H1 (cell line): Measurements from ENCODE around the gene KXD1. TPM values are rescaled to one million over a fixed set of nuclear protein-coding genes. Genes with fewer than 3 reads are reported as not detected.

Source experiments
- FOSL1 ChIP-seq: IDR thresholded peaks from 2 replicates; pipeline ENCODE4 v1.6.1; 2011; ENCODE audit warnings: mild to moderate bottlenecking, low read depth, low read length, moderate library complexity; ENCODE audit not compliant: insufficient read depth
- SIX5 ChIP-seq: IDR thresholded peaks from 2 replicates; pipeline ENCODE4 v1.6.1; 2011; ENCODE audit warnings: mild to moderate bottlenecking, low read depth, low read length
- polyA plus RNA-seq, 7 experiments: library from polyadenylated mRNA; depleted of rRNA in 3 of 7; stranded (reverse) in 5 of 7; unstranded in 2 of 7; fragments of >200 nt in 5 of 7; fragments of 200-250 nt in 2 of 7; gene quantifications; 1 replicate in 5 of 7; 2 replicates in 1 of 7; 4 replicates in 1 of 7; pipeline versions ENCODE4 v1.2.1 to v1.2.3, GENCODE V29; 2011 to 2013; ENCODE audit warnings: missing spikeins in 2 of 7, mixed read lengths in 2 of 7
- total RNA-seq: library from RNA; stranded (reverse); fragmentation: NEBNext Ultra II Directional; extraction: Animal tissue kit (Norgen Biotek cat#: 25700); gene quantifications from 2 replicates; pipeline ENCODE4 v1.2.1, GENCODE V29; 2021

The KXD1 gene
- total and polyA plus RNA-seq, 2 of the 8 experiments (the other 6 are each of a cell fraction or from before 2014, with no cell fraction given) = 115 to 267 TPM

- TF ChIP-seq FOSL1 (no peak), SIX5 (no peak)
Observed at GRCh38 chr19:18542941-18543813, 14.5 kb upstream of the KXD1 start, which contains the start of gene FKBP8 (continued).
